ENCODE results near the gene SWAP70. TPM values are rescaled to one million over a fixed set of nuclear protein-coding genes. Genes with fewer than 3 reads are reported as not detected.

SWAP70 gene
- total and polyA plus RNA-seq, 9 of the 15 experiments (the other 6 are each of a cell fraction or from before 2014, with no cell fraction given) = 1.7 to 4.9 (median 3.9) TPM

GRCh38 chr11:9681583-9682372 lies 17.9 kb downstream of the SWAP70 start:
- Histone ChIP-seq H3K27ac (ENCODE audit: extremely low read depth, low read depth, low read length) (no peak overlapping the region), H3K4me1 (replicated peaks in 1 of 2; ENCODE audit: control insufficient read depth in 2 of 2, insufficient read depth in 2 of 2, low read length in 2 of 2) (no peaks in the 10 kb centered on the region), H3K9ac (ENCODE audit: insufficient read depth in 1 of 2, low read depth in 2 of 2, low read length in 2 of 2) (no peak overlapping the region), H3K9me3 (replicated peaks; ENCODE audit: control insufficient read depth, insufficient read depth, low read depth, low read length) (no peaks in the 10 kb centered on the region), H3K27me3 (ENCODE audit: control insufficient read depth in 2 of 2, insufficient read depth in 2 of 2, low read length in 2 of 2) (peaks cover 4% of the 10 kb centered on the region in 2 experiments; a peak in 1 of 5 replicates), H3K4me2 (ENCODE audit: insufficient read depth, low read length) (no peak overlapping the region), H4K20me1 (replicated peaks; ENCODE audit: control insufficient read depth, insufficient read depth, low read length) (no peaks in the 10 kb centered on the region), H3K79me2 (ENCODE audit: control insufficient read depth, insufficient read depth, low read length) (no peaks in the 10 kb centered on the region), H3K36me3 (ENCODE audit: control insufficient read depth, insufficient read depth, low read length) (no peaks in the 10 kb centered on the region), H2AFZ (ENCODE audit: low read depth, low read length) (no peak overlapping the region), H3K4me3 (no peak overlapping the region), H3K9me1 (ENCODE audit: control insufficient read depth, insufficient read depth, low read length) (no peaks in the 10 kb centered on the region)
- 7% methylated on average over 2 of the region's 2 CpGs for WGBS (ENCODE audit: insufficient coverage, low coverage, missing lambda C conversion rate)
- ATAC-seq (no peak; the same call in 2 of the 3 replicates), FAIRE-seq (no peak), DNase-seq (ENCODE audit: extremely low read depth in 1 of 4, low spot score in 3 of 4) (no peak)
- TF ChIP-seq PKNOX1 (IDR thresholded peaks at IDR 0.05) (no peak), ELF1 (tag; IDR thresholded peaks at IDR 0.05) (no peak), E2F6 (IDR thresholded peaks at IDR 0.05; ENCODE audit: borderline replicate concordance in 1 of 2, extremely low read depth in 1 of 2, insufficient read depth in 1 of 2, insufficient read length in 1 of 2, low read depth in 1 of 2, low read length in 1 of 2, poor library complexity in 1 of 2, severe bottlenecking in 1 of 2) (no peak), FOXP1 (CRISPR knock-in tag; IDR thresholded peaks at IDR 0.05) (no peak), NFIC (IDR thresholded peaks at IDR 0.05) (no peak), ZHX1 (conservative IDR thresholded peaks at IDR 0.05; ENCODE audit: low read length) (no peak), RNF219 (CRISPR knock-in tag; IDR thresholded peaks at IDR 0.05) (no peak), CBX3 (IDR thresholded peaks at IDR 0.05; ENCODE audit: borderline replicate concordance in 1 of 2, low read length in 2 of 2) (no peak)
- BruUV-seq (replicated peaks) = no TSS peak
- in situ Hi-C loops (cut with MboI) (no loop called here), intact Hi-C loops (cut with micrococcal nuclease) (no loop called here)
- ChIA-PET POLR2A (no interaction called here), CTCF (ENCODE audit: low intra/inter-chr PET ratio) (no interaction called here)

All from K562 (cell line).